Calu3 (cell line): ENCODE results near the gene LACTBL1. TPM values are rescaled to one million over a fixed set of nuclear protein-coding genes. Genes with fewer than 3 reads are reported as not detected.

Source experiments
- BruUV-seq: library from RNA; stranded (reverse); fragments of 400-500 nt; replicated peaks from 2 replicates; lab custom pipeline; 2021; lab: Mats Ljungman, UMichigan
- CTCF ChIA-PET: fragments of 300-600 bp; sonication (Branson Sonifier 250); formaldehyde crosslinking; loops from one replicate; lab custom pipeline; 2022; ENCODE audit warnings: antibody characterized with exemption; lab: Charles Lee
- DNase-seq: peaks from one replicate; pipeline ENCODE4 v3.0.0; 2022
- H3K27ac Mint-ChIP-seq: one replicate; pipeline ENCODE4 v1.8.0; 2022; ENCODE audit warnings: mixed read lengths; ENCODE audit not compliant: unreplicated experiment
- H3K27me3 Mint-ChIP-seq: one replicate; pipeline ENCODE4 v1.8.0; 2022; ENCODE audit warnings: mixed read lengths; ENCODE audit not compliant: unreplicated experiment
- H3K36me3 Mint-ChIP-seq: one replicate; pipeline ENCODE4 v1.8.0; 2022; ENCODE audit warnings: mild to moderate bottlenecking, moderate library complexity, mixed read lengths; ENCODE audit not compliant: insufficient read depth, unreplicated experiment
- H3K4me1 Mint-ChIP-seq: one replicate; pipeline ENCODE4 v1.8.0; 2022; ENCODE audit warnings: mild to moderate bottlenecking, low read depth, mixed read lengths; ENCODE audit not compliant: unreplicated experiment
- H3K4me3 Mint-ChIP-seq: one replicate; pipeline ENCODE4 v1.8.0; 2022; ENCODE audit warnings: mild to moderate bottlenecking, low read depth, moderate library complexity, mixed read lengths; ENCODE audit not compliant: unreplicated experiment
- H3K9me3 Mint-ChIP-seq: one replicate; pipeline ENCODE4 v1.8.0; 2022; ENCODE audit warnings: low read depth, mixed read lengths; ENCODE audit not compliant: unreplicated experiment
- CTCF ChIP-seq: fragments of 200-600 bp; IDR thresholded peaks from one replicate; pipeline ENCODE4 v1.8.0; 2022; ENCODE audit warnings: antibody characterized with exemption; ENCODE audit not compliant: unreplicated experiment
- intact Hi-C: fragments of 100-400 bp; cut with micrococcal nuclease; formaldehyde crosslinking; loops from one replicate; pipeline ENCODE4 v1.10.0; 2022; ENCODE audit not compliant: unreplicated experiment
- total RNA-seq: library from RNA; stranded (reverse); gene quantifications from 2 replicates; pipeline ENCODE4 v1.2.3, GENCODE V29; 2022

Gene LACTBL1
- total RNA-seq, 1 experiment from 2014 or later, result not detected

GRCh38 chr1:22912311-22912710 lies 60.4 kb downstream of the LACTBL1 start:
- no TSS peak for BruUV-seq
- Mint-ChIP-seq H3K36me3 (no peaks in the 10 kb centered on the region), H3K27me3 (no peaks in the 10 kb centered on the region), H3K4me3 (no peak overlapping the region), H3K4me1 (no peaks in the 10 kb centered on the region), H3K9me3 (no peaks in the 10 kb centered on the region), H3K27ac (no peak overlapping the region)
- intact Hi-C loops, result no loop called here
- TF ChIP-seq CTCF, result no peak
- DNase-seq, result no peak
- CTCF ChIA-PET, result no interaction called here

- Mint-ChIP-seq H3K9me3 (no peaks in the 10 kb centered on the region), H3K27me3 (no peaks in the 10 kb centered on the region), H3K4me3 (no peak overlapping the region), H3K27ac (no peak overlapping the region), H3K36me3 (no peaks in the 10 kb centered on the region), H3K4me1 (no peaks in the 10 kb centered on the region)
- BruUV-seq, result no TSS peak
- intact Hi-C loops, result no loop called here
- CTCF ChIA-PET, result no interaction called here
- no peak for TF ChIP-seq CTCF
- DNase-seq, result no peak
Observed at GRCh38 chr1:22910986-22911651, 61.5 kb downstream of the LACTBL1 start.

GRCh38 chr1:22910286-22910685 lies 62.4 kb downstream of the LACTBL1 start:
- no peak overlapping the region for H3K27ac Mint-ChIP-seq
- no peaks in the 10 kb centered on the region for H3K9me3 Mint-ChIP-seq
- BruUV-seq, result no TSS peak
- no peaks in the 10 kb centered on the region for H3K27me3 Mint-ChIP-seq
- intact Hi-C loops, result no loop called here
- DNase-seq, result no peak
- H3K4me3 Mint-ChIP-seq, result no peak overlapping the region
- no peaks in the 10 kb centered on the region for H3K4me1 Mint-ChIP-seq
- no peaks in the 10 kb centered on the region for H3K36me3 Mint-ChIP-seq
- CTCF ChIA-PET, result no interaction called here
- TF ChIP-seq CTCF, result no peak

- Mint-ChIP-seq H3K4me3 (no peak overlapping the region), H3K27ac (no peak overlapping the region), H3K27me3 (no peaks in the 10 kb centered on the region), H3K9me3 (no peaks in the 10 kb centered on the region), H3K4me1 (no peaks in the 10 kb centered on the region), H3K36me3 (no peaks in the 10 kb centered on the region)
- DNase-seq, result no peak
- CTCF ChIA-PET, result no interaction called here
- intact Hi-C loops, result no loop called here
- no peak for TF ChIP-seq CTCF
- BruUV-seq, result no TSS peak
Observed at GRCh38 chr1:22908880-22909426, 63.7 kb downstream of the LACTBL1 start.
